Measurements from ENCODE around the gene DDX42. TPM values are rescaled to one million over a fixed set of nuclear protein-coding genes. Genes with fewer than 3 reads are reported as not detected.

The DDX42 gene
- total RNA-seq, 1 experiment from 2014 or later = 174 TPM

DNA sequence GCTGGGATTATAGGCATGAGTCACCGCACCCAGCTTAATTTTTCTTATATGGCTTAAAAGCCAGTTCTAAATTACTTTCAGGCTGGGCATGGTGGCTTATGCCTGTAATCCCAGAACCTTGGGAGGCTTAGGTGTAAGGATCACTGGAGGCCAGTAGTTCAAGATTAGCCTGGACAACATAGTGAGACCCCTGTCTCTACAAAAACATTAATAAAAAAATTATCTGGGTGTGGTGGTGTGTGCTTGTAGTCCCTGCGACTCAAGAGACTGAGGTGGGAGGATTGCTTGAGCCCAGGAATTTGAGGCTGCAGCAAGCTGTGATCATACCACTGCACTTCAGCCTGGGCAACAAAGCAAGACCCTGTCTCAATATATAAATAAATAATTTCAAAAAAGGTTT, 79.3 kb downstream of the DDX42 start:
- peaks cover 7 to 20% of the 10 kb centered on the region in 2 experiments; a peak in 3 of 4 replicates for H3K4me1 ChIP-seq (ENCODE audit: control insufficient read depth in 1 of 2, insufficient read depth in 2 of 2, low read length in 2 of 2)
- H2AFZ ChIP-seq (ENCODE audit: low read depth, low read length, poor library complexity, severe bottlenecking) = no peak overlapping the region
- POLR2A ChIA-PET = no interaction called here
- no peak overlapping the region for H3K4me3 ChIP-seq (replicated peaks in 1 of 2; ENCODE audit: low read depth in 1 of 2, low read length in 2 of 2)
- H3K27ac ChIP-seq (ENCODE audit: low read depth, low read length) = no peak overlapping the region
- TF ChIP-seq, protein P1, sequence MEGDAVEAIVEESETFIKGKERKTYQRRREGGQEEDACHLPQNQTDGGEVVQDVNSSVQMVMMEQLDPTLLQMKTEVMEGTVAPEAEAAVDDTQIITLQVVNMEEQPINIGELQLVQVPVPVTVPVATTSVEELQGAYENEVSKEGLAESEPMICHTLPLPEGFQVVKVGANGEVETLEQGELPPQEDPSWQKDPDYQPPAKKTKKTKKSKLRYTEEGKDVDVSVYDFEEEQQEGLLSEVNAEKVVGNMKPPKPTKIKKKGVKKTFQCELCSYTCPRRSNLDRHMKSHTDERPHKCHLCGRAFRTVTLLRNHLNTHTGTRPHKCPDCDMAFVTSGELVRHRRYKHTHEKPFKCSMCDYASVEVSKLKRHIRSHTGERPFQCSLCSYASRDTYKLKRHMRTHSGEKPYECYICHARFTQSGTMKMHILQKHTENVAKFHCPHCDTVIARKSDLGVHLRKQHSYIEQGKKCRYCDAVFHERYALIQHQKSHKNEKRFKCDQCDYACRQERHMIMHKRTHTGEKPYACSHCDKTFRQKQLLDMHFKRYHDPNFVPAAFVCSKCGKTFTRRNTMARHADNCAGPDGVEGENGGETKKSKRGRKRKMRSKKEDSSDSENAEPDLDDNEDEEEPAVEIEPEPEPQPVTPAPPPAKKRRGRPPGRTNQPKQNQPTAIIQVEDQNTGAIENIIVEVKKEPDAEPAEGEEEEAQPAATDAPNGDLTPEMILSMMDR (IDR thresholded peaks at IDR 0.05 in 2 of 3, conservative IDR thresholded peaks at IDR 0.05 in 1 of 3; ENCODE audit: borderline replicate concordance in 1 of 3, insufficient read depth in 1 of 3, low read depth in 2 of 3, low read length in 2 of 3) = no peak
- TF ChIP-seq YY1 (IDR thresholded peaks at IDR 0.05; ENCODE audit: extremely low read depth, insufficient replicate concordance, low read depth, low read length) (no peak), EZH2phosphoT487 (IDR thresholded peaks at IDR 0.05; ENCODE audit: borderline replicate concordance) (no peak), ZNF274 (IDR thresholded peaks at IDR 0.05; ENCODE audit: low read depth, low read length) (no peak), CEBPB (IDR thresholded peaks at IDR 0.05; ENCODE audit: low read depth) (no peak), EZH2 (IDR thresholded peaks at IDR 0.05) (no peak), TCF7L2 (IDR thresholded peaks at IDR 0.05; ENCODE audit: borderline replicate concordance, extremely low read depth, insufficient read depth, insufficient read length) (no peak), SP1 (IDR thresholded peaks at IDR 0.05; ENCODE audit: low read depth) (no peak), ELF1 (IDR thresholded peaks at IDR 0.05; ENCODE audit: borderline replicate concordance, low read depth) (no peak), JUND (IDR thresholded peaks at IDR 0.05) (no peak), RAD21 (IDR thresholded peaks at IDR 0.05; ENCODE audit: low read depth) (no peak)
- TF ChIP-seq, protein P2, sequence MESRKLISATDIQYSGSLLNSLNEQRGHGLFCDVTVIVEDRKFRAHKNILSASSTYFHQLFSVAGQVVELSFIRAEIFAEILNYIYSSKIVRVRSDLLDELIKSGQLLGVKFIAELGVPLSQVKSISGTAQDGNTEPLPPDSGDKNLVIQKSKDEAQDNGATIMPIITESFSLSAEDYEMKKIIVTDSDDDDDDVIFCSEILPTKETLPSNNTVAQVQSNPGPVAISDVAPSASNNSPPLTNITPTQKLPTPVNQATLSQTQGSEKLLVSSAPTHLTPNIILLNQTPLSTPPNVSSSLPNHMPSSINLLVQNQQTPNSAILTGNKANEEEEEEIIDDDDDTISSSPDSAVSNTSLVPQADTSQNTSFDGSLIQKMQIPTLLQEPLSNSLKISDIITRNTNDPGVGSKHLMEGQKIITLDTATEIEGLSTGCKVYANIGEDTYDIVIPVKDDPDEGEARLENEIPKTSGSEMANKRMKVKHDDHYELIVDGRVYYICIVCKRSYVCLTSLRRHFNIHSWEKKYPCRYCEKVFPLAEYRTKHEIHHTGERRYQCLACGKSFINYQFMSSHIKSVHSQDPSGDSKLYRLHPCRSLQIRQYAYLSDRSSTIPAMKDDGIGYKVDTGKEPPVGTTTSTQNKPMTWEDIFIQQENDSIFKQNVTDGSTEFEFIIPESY (IDR thresholded peaks at IDR 0.05; ENCODE audit: extremely low read depth, insufficient replicate concordance, low read length) = no peak
- TF ChIP-seq, protein P3, sequence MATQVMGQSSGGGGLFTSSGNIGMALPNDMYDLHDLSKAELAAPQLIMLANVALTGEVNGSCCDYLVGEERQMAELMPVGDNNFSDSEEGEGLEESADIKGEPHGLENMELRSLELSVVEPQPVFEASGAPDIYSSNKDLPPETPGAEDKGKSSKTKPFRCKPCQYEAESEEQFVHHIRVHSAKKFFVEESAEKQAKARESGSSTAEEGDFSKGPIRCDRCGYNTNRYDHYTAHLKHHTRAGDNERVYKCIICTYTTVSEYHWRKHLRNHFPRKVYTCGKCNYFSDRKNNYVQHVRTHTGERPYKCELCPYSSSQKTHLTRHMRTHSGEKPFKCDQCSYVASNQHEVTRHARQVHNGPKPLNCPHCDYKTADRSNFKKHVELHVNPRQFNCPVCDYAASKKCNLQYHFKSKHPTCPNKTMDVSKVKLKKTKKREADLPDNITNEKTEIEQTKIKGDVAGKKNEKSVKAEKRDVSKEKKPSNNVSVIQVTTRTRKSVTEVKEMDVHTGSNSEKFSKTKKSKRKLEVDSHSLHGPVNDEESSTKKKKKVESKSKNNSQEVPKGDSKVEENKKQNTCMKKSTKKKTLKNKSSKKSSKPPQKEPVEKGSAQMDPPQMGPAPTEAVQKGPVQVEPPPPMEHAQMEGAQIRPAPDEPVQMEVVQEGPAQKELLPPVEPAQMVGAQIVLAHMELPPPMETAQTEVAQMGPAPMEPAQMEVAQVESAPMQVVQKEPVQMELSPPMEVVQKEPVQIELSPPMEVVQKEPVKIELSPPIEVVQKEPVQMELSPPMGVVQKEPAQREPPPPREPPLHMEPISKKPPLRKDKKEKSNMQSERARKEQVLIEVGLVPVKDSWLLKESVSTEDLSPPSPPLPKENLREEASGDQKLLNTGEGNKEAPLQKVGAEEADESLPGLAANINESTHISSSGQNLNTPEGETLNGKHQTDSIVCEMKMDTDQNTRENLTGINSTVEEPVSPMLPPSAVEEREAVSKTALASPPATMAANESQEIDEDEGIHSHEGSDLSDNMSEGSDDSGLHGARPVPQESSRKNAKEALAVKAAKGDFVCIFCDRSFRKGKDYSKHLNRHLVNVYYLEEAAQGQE (IDR thresholded peaks at IDR 0.05; ENCODE audit: low read depth) = no peak
- no peak for ATAC-seq
- no peak overlapping the region for H3K9ac ChIP-seq (ENCODE audit: low read length)
- H3K27me3 ChIP-seq (ENCODE audit: insufficient read depth, low read length) = no peaks in the 10 kb centered on the region
- no peaks in the 10 kb centered on the region for H3K79me2 ChIP-seq (ENCODE audit: insufficient read depth, low read length)
- no peak for DNase-seq (ENCODE audit: low read depth, low spot score)
- no peak overlapping the region for H3K4me2 ChIP-seq (ENCODE audit: low read length)
- RAD21 ChIA-PET (ENCODE audit: low non-redundant PET in 1 of 2, low total read pairs in 2 of 2, uncharacterized antibody in 2 of 2, unreplicated experiment in 2 of 2) = no interaction called here
- no peaks in the 10 kb centered on the region for H3K9me2 ChIP-seq (ENCODE audit: insufficient read depth)
- peaks cover 0 to under 1% of the 10 kb centered on the region in 2 experiments; a peak in 1 of 4 replicates for H3K9me3 ChIP-seq (ENCODE audit: control insufficient read depth in 1 of 2, insufficient read depth in 1 of 2, low read depth in 1 of 2, low read length in 2 of 2)
- H4K20me1 ChIP-seq (ENCODE audit: insufficient read depth) = no peaks in the 10 kb centered on the region
- no peaks in the 10 kb centered on the region for H3K36me3 ChIP-seq (ENCODE audit: control insufficient read depth in 1 of 2, insufficient read depth in 2 of 2, low read length in 2 of 2)
- intact Hi-C loops (cut with micrococcal nuclease) = no loop called here
- CTCF ChIA-PET = interaction anchor here (1.1 kb wide), 1 partner anchor 13 kb away, joined by 4 read pairs; no protein-coding TSS in a partner anchor
- BruUV-seq (replicated peaks) = no TSS peak
